GM23248 (cell line): ENCODE results near the gene C8G. TPM values are rescaled to one million over a fixed set of nuclear protein-coding genes. Genes with fewer than 3 reads are reported as not detected.
A peak's percentile ranks its signal among the peaks of the same experiment; 100 is the strongest.

Experiments used
- DNase-seq: peaks from one replicate; pipeline ENCODE4 v3.0.0-alpha.2; 2015
- H2AFZ ChIP-seq: fragments of 200-600 bp; sonication (generic); 2 replicates; pipeline ENCODE4 v1.6.1; 2016; ENCODE audit warnings: antibody characterized with exemption
- H3F3A ChIP-seq: fragments of 200-600 bp; sonication (generic); 2 replicates; pipeline ENCODE4 v1.6.1; 2016; ENCODE audit warnings: mild to moderate bottlenecking, antibody characterized with exemption, mixed run types; ENCODE audit not compliant: insufficient read depth
- H3K27ac ChIP-seq: fragments of 200-600 bp; sonication (generic); 2 replicates; pipeline ENCODE4 v1.5.1; 2016; ENCODE audit warnings: mild to moderate bottlenecking
- H3K27me3 ChIP-seq: fragments of 200-600 bp; sonication (generic); replicated peaks from 2 replicates; pipeline ENCODE4 v1.6.1; 2016; ENCODE audit warnings: mild to moderate bottlenecking; ENCODE audit not compliant: insufficient read depth
- H3K36me3 ChIP-seq: fragments of 200-600 bp; sonication (generic); 2 replicates; pipeline ENCODE4 v1.6.1; 2016; ENCODE audit warnings: low read depth, mild to moderate bottlenecking
- H3K4me1 ChIP-seq: fragments of 200-600 bp; sonication (generic); 2 replicates; pipeline ENCODE4 v1.6.1; 2016; ENCODE audit warnings: mild to moderate bottlenecking; ENCODE audit not compliant: insufficient read depth
- H3K4me2 ChIP-seq: fragments of 200-600 bp; sonication (generic); one replicate; pipeline ENCODE4 v1.6.1; 2016; ENCODE audit warnings: mild to moderate bottlenecking; ENCODE audit not compliant: unreplicated experiment
- H3K4me3 ChIP-seq: fragments of 200-600 bp; sonication (generic); 2 replicates; pipeline ENCODE4 v1.5.1; 2016; ENCODE audit warnings: mild to moderate bottlenecking
- H3K79me2 ChIP-seq: fragments of 200-600 bp; sonication (generic); 2 replicates; pipeline ENCODE4 v1.6.1; 2016; ENCODE audit warnings: mild to moderate bottlenecking; ENCODE audit not compliant: insufficient read depth
- H3K9ac ChIP-seq: fragments of 200-600 bp; sonication (generic); 2 replicates; pipeline ENCODE4 v1.6.1; 2016; ENCODE audit warnings: mild to moderate bottlenecking
- H3K9me2 ChIP-seq: fragments of 200-600 bp; sonication (generic); 2 replicates; pipeline ENCODE4 v1.6.1; 2016; ENCODE audit warnings: mixed run types, mild to moderate bottlenecking, moderate library complexity; ENCODE audit not compliant: insufficient read depth
- H3K9me3 ChIP-seq: fragments of 200-600 bp; sonication (generic); one replicate; pipeline ENCODE4 v1.6.1; 2017; ENCODE audit warnings: low read depth
- H4K20me1 ChIP-seq: fragments of 200-600 bp; sonication (generic); 2 replicates; pipeline ENCODE4 v1.6.0; 2016; ENCODE audit not compliant: insufficient read depth
- EZH2 ChIP-seq: fragments of 200-600 bp; sonication (generic); IDR thresholded peaks from 2 replicates; pipeline ENCODE4 v1.6.1; 2018; ENCODE audit warnings: antibody characterized with exemption, mild to moderate bottlenecking; ENCODE audit not compliant: insufficient read depth, poor library complexity, severe bottlenecking
- EZH2phosphoT487 ChIP-seq: fragments of 200-600 bp; sonication (generic); IDR thresholded peaks from 2 replicates; pipeline ENCODE4 v1.6.1; 2018; ENCODE audit warnings: antibody characterized with exemption, moderate library complexity, mild to moderate bottlenecking, low read depth; ENCODE audit not compliant: insufficient read depth
- WGBS, 2 experiments: methylation state at CpG; one replicate each; pipeline ENCODE4 v1.1.6; 2015 to 2017; ENCODE audit warnings: low lambda C conversion rate in 2 of 2, low coverage in 1 of 2; ENCODE audit errors: missing lambda C conversion rate in 2 of 2; 5-methylcytosine and 5-hydroxymethylcytosine counted together
- in situ Hi-C: fragments of 300-500 bp; cut with MboI; formaldehyde crosslinking; loops from 2 replicates; pipeline ENCODE4 v1.15.0; 2020
- polyA plus RNA-seq: library from polyadenylated mRNA; unstranded; fragments of >200 nt; fragmentation: Nextera tagmentation; extraction: Ambion mirVana; gene quantifications from 2 replicates; pipeline ENCODE4 v1.2.1, GENCODE V29; 2016
- total RNA-seq: library from RNA; depleted of rRNA; stranded (reverse); fragments of >200 nt; shearing (Covaris generic); gene quantifications from 2 replicates; pipeline ENCODE4 v1.2.3, GENCODE V29; 2014

The C8G gene
- total and polyA plus RNA-seq, 2 experiments from 2014 or later, result 0.49 TPM; not detected in 1

- 95% methylated on average over 55 of the region's 55 CpGs for WGBS, 2 experiments
- Histone ChIP-seq H3K27ac (no peak overlapping the region), H3K27me3 (no peaks in the 10 kb centered on the region), H3K9me3 (no peaks in the 10 kb centered on the region), H4K20me1 (no peaks in the 10 kb centered on the region), H3K4me2 (no peak overlapping the region), H3K36me3 (peaks cover 16% of the 10 kb centered on the region; the same call in 1 of the 2 replicates), H3K9ac (no peak overlapping the region), H2AFZ (no peak overlapping the region), H3K4me1 (no peaks in the 10 kb centered on the region), H3F3A (peaks cover 14% of the 10 kb centered on the region; the same call in 1 of the 2 replicates), H3K4me3 (no peak overlapping the region), H3K9me2 (no peaks in the 10 kb centered on the region), H3K79me2 (peaks cover 30% of the 10 kb centered on the region)
- TF ChIP-seq EZH2phosphoT487 (no peak), EZH2 (no peak)
- DNase-seq, result no peak
- in situ Hi-C loops, result no loop called here
Observed at GRCh38 chr9:136941231-136942111, 3.6 kb upstream of the C8G start.

- no peak overlapping the region for H3K4me3 ChIP-seq
- no peak overlapping the region for H3K27ac ChIP-seq
- in situ Hi-C loops, result no loop called here
- TF ChIP-seq EZH2phosphoT487 (no peak), EZH2 (no peak)
- H3K9me3 ChIP-seq, result no peaks in the 10 kb centered on the region
- H3K36me3 ChIP-seq, result peaks cover 16% of the 10 kb centered on the region; the same call in 1 of the 2 replicates
- H3K9me2 ChIP-seq, result no peaks in the 10 kb centered on the region
- 94 to 95% methylated on average over 25 to 57 of the region's 60 CpGs for WGBS, 2 experiments
- no peak overlapping the region for H3K9ac ChIP-seq
- no peak for DNase-seq
- peaks cover 30% of the 10 kb centered on the region for H3K79me2 ChIP-seq
- H3K4me1 ChIP-seq, result no peaks in the 10 kb centered on the region
- no peak overlapping the region for H3K4me2 ChIP-seq
- peaks cover 8% of the 10 kb centered on the region; the same call in 1 of the 2 replicates for H3F3A ChIP-seq
- no peak overlapping the region for H2AFZ ChIP-seq
- no peaks in the 10 kb centered on the region for H3K27me3 ChIP-seq
- H4K20me1 ChIP-seq, result no peaks in the 10 kb centered on the region
Observed at GRCh38 chr9:136942112-136942880, 2.7 kb upstream of the C8G start.

GRCh38 chr9:136942881-136943230 lies 2.2 kb upstream of the C8G start:
- Histone ChIP-seq H3K27ac (no peak overlapping the region), H3K4me2 (no peak overlapping the region), H4K20me1 (no peaks in the 10 kb centered on the region), H3K36me3 (peaks cover 16% of the 10 kb centered on the region; the same call in 1 of the 2 replicates), H3K27me3 (no peaks in the 10 kb centered on the region), H3K4me3 (no peak overlapping the region), H3K9me2 (no peaks in the 10 kb centered on the region), H3K9me3 (no peaks in the 10 kb centered on the region), H3K9ac (peak overlapping the region; percentile 91; the same call in 1 of the 2 replicates), H2AFZ (no peak overlapping the region), H3K4me1 (no peaks in the 10 kb centered on the region), H3F3A (0 out of 2 replicates have a peak, but pooled peaks cover 5% of the 10 kb centered on the region), H3K79me2 (peaks cover 30% of the 10 kb centered on the region)
- in situ Hi-C loops, result no loop called here
- WGBS, 2 experiments, result 92 to 97% methylated on average over 12 to 15 of the region's 16 CpGs
- no peak for DNase-seq
- TF ChIP-seq EZH2phosphoT487 (no peak), EZH2 (no peak)
